Measurements from ENCODE around the gene PLXDC2. TPM values are rescaled to one million over a fixed set of nuclear protein-coding genes. Genes with fewer than 3 reads are reported as not detected.
A peak's percentile ranks its signal among the peaks of the same experiment; 100 is the strongest.
"Not testable (repeated sequence)": the region's sequence is repeated elsewhere in the genome, so short reads cannot be mapped to it uniquely, and the experiment has no call there.

Gene PLXDC2
- total RNA-seq, 1 donor from 2014 or later: 10.6 TPM

GRCh38 chr10:20007426-20007825, 191.2 kb downstream of the PLXDC2 start:
- no peak for FAIRE-seq
- no peak for DNase-seq (ENCODE audit: low spot score in 2 of 2)

GRCh38 chr10:20013991-20014750, 197.9 kb downstream of the PLXDC2 start:
- DNase-seq (ENCODE audit: low spot score in 2 of 2) (no peak), FAIRE-seq (no peak)

- FAIRE-seq: no peak
- DNase-seq (ENCODE audit: low spot score in 2 of 2): no peak
Observed at GRCh38 chr10:20017961-20018360, 201.7 kb downstream of the PLXDC2 start.

- FAIRE-seq (no peak), DNase-seq (ENCODE audit: low spot score in 2 of 2) (no peak)
Observed at GRCh38 chr10:20020677-20021076, 204.4 kb downstream of the PLXDC2 start.

GRCh38 chr10:20029523-20029922, 213.3 kb downstream of the PLXDC2 start:
- DNase-seq (ENCODE audit: low spot score in 2 of 2) (no peak), FAIRE-seq (peak; percentile 17)

- no peak for FAIRE-seq
Observed at GRCh38 chr10:20033476-20033875, 217.2 kb downstream of the PLXDC2 start.

GRCh38 chr10:20034732-20035131, 218.5 kb downstream of the PLXDC2 start:
- FAIRE-seq (no peak), DNase-seq (ENCODE audit: low spot score in 2 of 2) (no peak)

More at GRCh38 chr10:20033476-20033875, 217.2 kb downstream of the PLXDC2 start:
- DNase-seq (ENCODE audit: low spot score in 2 of 2): no peak

GRCh38 chr10:20040012-20040411, 223.8 kb downstream of the PLXDC2 start:
- FAIRE-seq: no peak

GRCh38 chr10:20041931-20042330, 225.7 kb downstream of the PLXDC2 start:
- FAIRE-seq: no peak

More at GRCh38 chr10:20040012-20040411, 223.8 kb downstream of the PLXDC2 start:
- no peak for DNase-seq (ENCODE audit: low spot score in 2 of 2)

GRCh38 chr10:20045100-20045499, 228.9 kb downstream of the PLXDC2 start:
- not testable (repeated sequence) for DNase-seq (ENCODE audit: low spot score in 2 of 2); FAIRE-seq

More at GRCh38 chr10:20041931-20042330, 225.7 kb downstream of the PLXDC2 start:
- DNase-seq (ENCODE audit: low spot score in 2 of 2): no peak

- FAIRE-seq (no peak), DNase-seq (ENCODE audit: low spot score in 2 of 2) (no peak)
Observed at GRCh38 chr10:20048161-20048560, 231.9 kb downstream of the PLXDC2 start.

- FAIRE-seq: no peak
- no peak for DNase-seq (ENCODE audit: low spot score in 2 of 2)
Observed at GRCh38 chr10:20058135-20058534, 241.9 kb downstream of the PLXDC2 start.

- no peak for FAIRE-seq
- no peak for DNase-seq (ENCODE audit: low spot score in 2 of 2)
Observed at GRCh38 chr10:20059084-20059835, 243.0 kb downstream of the PLXDC2 start.

- DNase-seq (ENCODE audit: low spot score in 2 of 2) (no peak), FAIRE-seq (no peak)
Observed at GRCh38 chr10:20065814-20066213, 249.6 kb downstream of the PLXDC2 start.

- FAIRE-seq (no peak), DNase-seq (ENCODE audit: low spot score in 2 of 2) (no peak)
Observed at GRCh38 chr10:20073167-20073566, 256.9 kb downstream of the PLXDC2 start.

- FAIRE-seq (no peak), DNase-seq (ENCODE audit: low spot score in 2 of 2) (no peak)
Observed at GRCh38 chr10:20075713-20076112, 259.5 kb downstream of the PLXDC2 start.

- no peak for DNase-seq (ENCODE audit: low spot score in 2 of 2)
- no peak for FAIRE-seq
Observed at GRCh38 chr10:20084451-20084850, 268.2 kb downstream of the PLXDC2 start.

GRCh38 chr10:20085115-20085514, 268.9 kb downstream of the PLXDC2 start:
- FAIRE-seq (no peak), DNase-seq (ENCODE audit: low spot score in 2 of 2) (no peak)

GRCh38 chr10:20087353-20087752, 271.1 kb downstream of the PLXDC2 start:
- no peak for DNase-seq (ENCODE audit: low spot score in 2 of 2)
- no peak for FAIRE-seq

GRCh38 chr10:20088061-20088701, 271.9 kb downstream of the PLXDC2 start:
- DNase-seq (ENCODE audit: low spot score in 2 of 2) (no peak), FAIRE-seq (no peak)

GRCh38 chr10:20089879-20090278, 273.6 kb downstream of the PLXDC2 start:
- no peak for FAIRE-seq
- DNase-seq (ENCODE audit: low spot score in 2 of 2): no peak
